Prostate gland (tissue), 2 donors: ENCODE results near the gene XNDC1N.

Experiments used
- CTCF ChIP-seq, 4 experiments: fragments of 200-600 bp in 2 of 4; fragments of 450-650 bp in 2 of 4; sonication (generic) in 2 of 4; IDR thresholded peaks; 1 replicate in 3 of 4; 2 replicates in 1 of 4; pipeline ENCODE4 v1.5.1; 2016 to 2019; ENCODE audit warnings: antibody characterized with exemption in 4 of 4, mild to moderate bottlenecking in 2 of 4, moderate library complexity in 2 of 4
- POLR2A ChIP-seq: fragments of 450-650 bp; IDR thresholded peaks from one replicate; pipeline ENCODE4 v1.6.1; 2016; ENCODE audit warnings: antibody characterized with exemption, mild to moderate bottlenecking
- POLR2AphosphoS5 ChIP-seq: sonication (generic); formaldehyde crosslinking; IDR thresholded peaks from one replicate; pipeline ENCODE4 v1.6.1; 2017; ENCODE audit warnings: antibody characterized with exemption

GRCh38 chr11:71946144-71946571 is 17.8 kb upstream of the XNDC1N start:
- TF ChIP-seq CTCF (IDR thresholded peaks at IDR 0.05) (no peak), POLR2A (no peak), POLR2AphosphoS5 (no peak)
